NCI-H1048 (cell line): ENCODE results near the gene TMEM165.

Source experiments
- DNase-seq: peaks from one replicate; lab custom pipeline; 2025; lab: John Stamatoyannopoulos, UW

Gene TMEM165

GRCh38 chr4:55406545-55406944 lies 10.8 kb downstream of the TMEM165 start:
- no peak for DNase-seq

GRCh38 chr4:55407119-55407518 lies 11.4 kb downstream of the TMEM165 start:
- DNase-seq = no peak

GRCh38 chr4:55407764-55408163 lies 12.0 kb downstream of the TMEM165 start:
- DNase-seq = no peak

- DNase-seq = no peak
These were observed 13.9 kb downstream of the TMEM165 start for GRCh38 chr4:55409468-55410171.

GRCh38 chr4:55410431-55410830 lies 14.7 kb downstream of the TMEM165 start:
- no peak for DNase-seq

GRCh38 chr4:55411621-55412020 lies 15.9 kb downstream of the TMEM165 start:
- DNase-seq = no peak

- DNase-seq = no peak
These were observed 20.4 kb downstream of the TMEM165 start for GRCh38 chr4:55416176-55416575.

GRCh38 chr4:55424791-55425190 lies 29.0 kb downstream of the TMEM165 start:
- no peak for DNase-seq

- DNase-seq = no peak
These were observed 36.1 kb downstream of the TMEM165 start for GRCh38 chr4:55431710-55432336.

GRCh38 chr4:55435141-55435841 lies 39.5 kb downstream of the TMEM165 start:
- DNase-seq = no peak

- no peak for DNase-seq
These were observed 41.6 kb downstream of the TMEM165 start for GRCh38 chr4:55437356-55437796.

GRCh38 chr4:55437823-55438222 lies 42.1 kb downstream of the TMEM165 start:
- DNase-seq = no peak

GRCh38 chr4:55438314-55438713 lies 42.6 kb downstream of the TMEM165 start:
- no peak for DNase-seq

GRCh38 chr4:55439023-55439422 lies 43.3 kb downstream of the TMEM165 start:
- DNase-seq = no peak

- DNase-seq = no peak
These were observed 45.0 kb downstream of the TMEM165 start for GRCh38 chr4:55440786-55441185.

- DNase-seq = no peak
These were observed 46.8 kb downstream of the TMEM165 start for GRCh38 chr4:55442541-55442940.

GRCh38 chr4:55444827-55445226 lies 49.1 kb downstream of the TMEM165 start:
- DNase-seq = no peak

- DNase-seq = no peak
These were observed 50.3 kb downstream of the TMEM165 start for GRCh38 chr4:55445921-55446577.

- no peak for DNase-seq
These were observed 50.8 kb downstream of the TMEM165 start for GRCh38 chr4:55446578-55446922.

- no peak for DNase-seq
These were observed 51.5 kb downstream of the TMEM165 start for GRCh38 chr4:55447108-55447708.

- no peak for DNase-seq
These were observed 52.1 kb downstream of the TMEM165 start for GRCh38 chr4:55447831-55448230.

- DNase-seq = no peak
These were observed 54.8 kb downstream of the TMEM165 start for GRCh38 chr4:55450566-55450965.
